SK-N-MC (cell line): ENCODE measurements around the gene RBM4B.

Experiments used
- EZH2 ChIP-seq: fragments of 200-600 bp; sonication (generic); IDR thresholded peaks from one replicate; pipeline ENCODE4 v1.6.1; 2017; ENCODE audit warnings: antibody characterized with exemption
- POLR2AphosphoS5 ChIP-seq: IDR thresholded peaks from 2 replicates; pipeline ENCODE4 v1.6.1; 2012; ENCODE audit warnings: mild to moderate bottlenecking, low read depth, low read length, borderline replicate concordance

- TF ChIP-seq POLR2AphosphoS5 (no peak), EZH2 (no peak)
Observed at GRCh38 chr11:66697988-66698387, 20.3 kb upstream of the RBM4B start.
